ENCODE measurements around the gene PLPP3.

PLPP3 gene

DNA sequence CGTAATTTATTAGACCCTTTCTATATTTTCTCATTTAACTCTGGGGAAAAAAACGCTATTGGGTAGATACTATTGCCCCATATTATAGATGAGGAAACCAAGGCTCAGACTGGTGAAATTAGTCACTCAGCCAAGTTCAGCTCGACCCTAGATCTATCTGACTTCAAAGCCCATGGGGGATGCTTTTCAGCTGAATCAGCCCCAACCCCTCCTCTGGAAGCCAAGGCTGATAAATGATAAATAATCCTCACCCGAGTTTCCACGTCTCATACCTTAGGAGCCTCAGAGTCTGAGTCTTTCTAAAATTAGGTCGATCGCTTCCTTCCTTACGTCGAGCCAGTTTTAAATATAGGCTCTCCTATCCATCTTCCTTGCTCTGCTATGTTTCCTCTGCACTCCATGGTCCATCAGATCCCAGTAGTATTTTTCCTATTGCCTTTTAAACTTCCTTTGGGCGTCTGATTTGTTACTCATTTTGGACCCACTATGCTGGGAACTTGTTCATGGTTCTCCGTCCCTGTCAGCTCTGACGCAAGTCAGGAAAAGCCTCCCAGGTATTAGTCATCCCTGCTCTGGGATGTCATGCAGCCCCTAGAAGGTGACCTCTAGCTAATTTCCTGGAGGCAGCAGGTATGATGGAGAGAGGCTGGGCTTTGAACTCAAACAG lies 122.8 kb downstream of the PLPP3 start:
- DNase-seq, result no peak

DNA sequence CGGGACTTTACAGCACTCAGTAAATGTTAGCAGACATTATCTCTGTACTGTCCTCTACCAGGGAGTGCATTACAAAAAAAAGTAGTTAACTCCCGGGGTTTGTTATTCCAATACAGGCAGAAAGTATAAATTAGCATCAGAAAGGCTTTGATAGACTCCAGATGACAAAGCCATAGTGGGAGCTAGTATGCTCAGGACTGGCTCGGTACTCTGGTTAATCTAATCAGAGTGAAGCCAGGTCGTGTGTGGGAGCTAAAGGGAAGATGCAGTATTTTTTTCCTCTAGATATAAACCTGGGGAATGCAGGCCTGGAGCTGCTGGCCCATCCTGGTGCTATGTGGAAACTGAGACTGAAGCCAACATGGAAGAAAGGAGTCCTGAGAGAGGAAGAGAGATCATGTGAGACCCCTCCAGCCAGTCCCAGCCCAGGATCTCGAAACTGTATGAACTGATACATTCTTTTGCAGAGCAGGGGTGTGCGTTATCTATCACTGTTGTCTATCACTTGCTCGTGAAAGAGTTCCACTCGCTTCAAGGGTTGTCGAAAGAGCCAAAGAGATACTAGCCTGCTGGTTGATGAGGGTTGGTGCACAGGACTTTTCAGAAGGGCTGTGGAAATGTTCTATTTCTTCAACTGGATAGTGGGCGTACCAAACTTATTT lies 125.8 kb downstream of the PLPP3 start:
- DNase-seq, result no peak

DNA sequence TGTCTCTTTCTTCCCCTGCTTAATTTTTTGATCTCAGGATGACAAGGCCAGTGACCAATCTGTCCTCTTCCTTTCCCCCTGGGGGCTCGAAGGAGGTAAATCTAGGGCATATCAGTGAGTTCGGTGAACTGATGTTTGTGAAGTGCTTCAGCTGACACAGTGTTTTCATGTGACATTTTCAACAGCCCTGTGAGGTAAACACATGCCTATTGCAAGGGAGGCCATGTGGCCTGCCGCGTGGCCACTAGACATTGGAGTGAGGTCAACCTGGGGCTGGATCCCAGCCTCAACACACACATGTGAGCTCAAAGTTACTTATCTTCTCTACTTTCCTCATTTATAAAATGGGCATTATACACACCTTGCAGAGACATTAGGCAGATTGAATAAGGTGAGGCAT lies 126.3 kb downstream of the PLPP3 start:
- DNase-seq, result no peak

DNA sequence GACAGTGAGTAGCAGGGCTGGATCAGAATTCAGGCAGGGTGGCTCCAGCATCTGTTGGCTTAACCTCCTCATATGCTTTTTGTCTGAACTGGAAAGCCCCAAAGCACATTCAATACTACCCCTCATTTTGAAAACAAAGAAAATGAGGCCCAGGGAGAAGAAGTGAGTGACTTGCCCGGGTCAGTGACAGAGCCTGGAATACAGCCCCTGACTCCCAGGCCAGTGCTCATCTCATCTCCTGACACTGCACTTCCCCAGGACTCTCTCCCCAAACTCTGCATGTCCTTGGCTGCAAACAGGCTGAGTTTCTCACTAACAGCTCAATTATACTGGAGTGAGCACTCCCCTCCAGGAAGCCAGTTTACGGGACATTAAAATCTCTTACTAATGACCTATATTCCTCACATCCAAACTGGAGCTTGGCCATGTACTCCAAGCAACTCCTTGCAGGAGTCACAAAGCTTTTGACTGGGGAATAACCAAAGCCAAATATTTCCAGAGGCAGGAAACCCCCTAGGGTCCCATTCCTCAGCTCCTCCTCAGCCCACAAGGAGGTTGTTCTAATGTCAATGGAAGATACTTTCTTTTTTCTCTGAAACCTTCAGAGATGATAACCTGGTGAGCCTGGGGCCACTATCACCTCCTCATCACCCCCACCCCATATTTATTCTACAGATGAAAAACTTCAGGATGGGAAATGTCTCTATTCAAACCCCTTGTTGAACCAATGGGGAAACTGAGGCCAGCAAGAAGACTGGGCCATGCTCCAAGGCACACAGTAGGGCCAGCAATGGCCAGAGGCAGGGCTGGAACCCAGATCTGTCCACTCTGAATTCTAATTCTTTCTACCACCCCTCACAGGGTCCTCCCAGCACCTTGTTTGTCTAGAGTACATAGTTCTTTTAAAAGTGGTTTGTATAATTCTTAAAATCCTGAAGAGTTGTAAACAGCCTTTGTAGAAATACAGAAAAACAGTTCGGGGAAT lies 127.0 kb downstream of the PLPP3 start:
- no peak for DNase-seq

DNA sequence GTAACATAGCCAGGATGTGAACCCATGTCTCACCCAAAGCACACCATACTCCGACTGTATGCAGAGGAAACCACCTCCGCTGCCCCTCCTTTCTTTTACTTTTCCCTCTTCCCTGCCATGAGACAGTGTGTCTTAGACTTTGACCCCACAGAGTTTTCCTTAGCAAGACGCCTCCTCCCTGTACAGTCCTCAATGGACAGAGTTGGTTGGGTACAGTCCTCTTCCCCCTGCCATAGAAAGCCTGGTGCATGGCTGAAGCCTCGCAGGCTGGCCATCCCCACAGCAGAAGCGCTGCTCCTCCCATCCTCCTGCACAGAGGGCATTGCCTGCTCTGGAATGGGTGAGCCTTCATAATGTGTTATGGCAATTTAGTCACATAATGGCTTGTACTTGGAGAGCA lies 127.9 kb downstream of the PLPP3 start:
- DNase-seq, result no peak

DNA sequence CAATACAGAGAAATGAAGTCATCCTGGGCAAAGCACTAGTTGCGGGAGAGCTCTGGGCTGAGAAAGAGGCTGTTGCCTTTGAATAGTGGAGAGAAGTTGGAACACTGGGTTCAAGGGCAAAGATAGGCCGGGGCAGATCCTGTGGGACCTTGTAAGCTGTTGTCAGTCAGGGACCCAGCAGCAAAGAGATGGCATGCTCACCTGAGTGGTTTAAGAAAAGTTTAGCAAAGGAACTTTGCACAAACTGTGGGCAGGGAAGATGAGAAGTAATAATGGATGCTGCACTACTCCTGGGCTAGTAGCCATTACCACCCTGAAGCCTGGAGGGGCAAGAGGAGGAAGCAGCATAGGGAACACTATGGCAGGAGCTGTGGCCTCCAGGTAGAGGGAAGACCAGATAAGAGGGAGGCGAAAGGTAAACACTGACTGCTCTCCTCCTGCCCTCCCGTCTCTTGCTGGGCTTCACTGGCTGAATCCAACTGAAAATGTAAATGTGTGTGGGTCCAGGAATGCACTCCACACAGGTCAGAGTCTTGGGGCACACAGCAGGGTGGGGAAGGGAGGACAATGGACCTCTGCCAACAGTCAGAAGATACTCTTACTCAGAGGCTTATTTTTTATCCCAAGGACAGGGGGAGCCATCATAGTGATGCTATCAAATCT lies 129.2 kb downstream of the PLPP3 start:
- no peak for DNase-seq

DNA sequence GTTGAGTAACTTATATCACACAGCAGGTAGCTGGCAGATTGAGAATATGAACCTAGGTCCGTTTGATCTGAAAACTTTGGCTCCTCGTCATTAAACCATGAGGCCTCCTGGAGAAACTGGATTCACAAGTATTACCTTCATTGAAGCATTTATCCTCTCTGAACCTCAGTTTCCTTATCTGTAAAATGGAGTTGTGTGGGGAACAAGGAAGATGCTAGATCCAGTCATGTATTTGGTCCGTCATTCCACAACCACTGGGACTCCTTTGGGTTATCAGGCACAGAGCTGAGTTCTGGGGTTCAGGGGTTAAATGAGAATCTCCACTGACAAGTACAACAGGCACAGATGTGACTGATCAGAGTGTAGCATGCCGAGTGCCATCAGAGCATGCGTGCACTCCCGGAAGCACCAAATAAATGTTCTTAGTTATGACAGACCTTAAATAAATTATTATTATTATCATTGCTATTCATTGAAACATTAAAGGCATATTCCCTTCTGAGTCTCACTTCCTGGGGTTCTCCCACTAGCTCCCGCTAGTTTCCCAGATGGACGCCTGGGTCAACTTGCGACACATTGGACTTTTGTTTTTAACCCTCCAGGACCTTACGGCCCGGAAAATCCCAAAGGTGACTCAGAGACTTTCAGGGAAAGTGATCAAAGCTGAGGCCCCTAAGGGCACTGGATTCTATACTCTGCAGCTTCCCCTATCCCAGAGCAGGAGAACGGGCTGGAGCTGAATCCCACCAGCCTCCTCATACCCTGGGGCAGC lies 130.6 kb downstream of the PLPP3 start:
- no peak for DNase-seq

DNA sequence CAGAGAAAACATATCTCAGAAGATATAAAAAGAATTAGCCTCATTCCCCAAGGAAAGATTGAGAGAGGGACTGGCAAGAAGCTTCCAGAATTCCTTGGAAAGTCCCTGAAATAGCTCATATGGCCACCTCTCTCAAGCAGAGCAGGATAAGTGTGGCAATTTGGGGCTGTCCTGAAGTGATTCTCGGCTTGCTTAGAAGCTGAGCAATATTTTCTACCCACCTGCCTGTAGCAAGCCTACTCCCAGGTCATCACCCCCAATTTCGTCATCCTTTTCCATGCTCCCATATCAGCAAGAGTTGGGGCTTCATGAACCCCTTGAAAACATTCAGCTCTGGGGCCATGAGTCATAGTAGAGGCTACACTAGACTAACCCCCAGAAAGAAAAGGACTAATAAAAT lies 131.5 kb downstream of the PLPP3 start:
- DNase-seq, result no peak

DNA sequence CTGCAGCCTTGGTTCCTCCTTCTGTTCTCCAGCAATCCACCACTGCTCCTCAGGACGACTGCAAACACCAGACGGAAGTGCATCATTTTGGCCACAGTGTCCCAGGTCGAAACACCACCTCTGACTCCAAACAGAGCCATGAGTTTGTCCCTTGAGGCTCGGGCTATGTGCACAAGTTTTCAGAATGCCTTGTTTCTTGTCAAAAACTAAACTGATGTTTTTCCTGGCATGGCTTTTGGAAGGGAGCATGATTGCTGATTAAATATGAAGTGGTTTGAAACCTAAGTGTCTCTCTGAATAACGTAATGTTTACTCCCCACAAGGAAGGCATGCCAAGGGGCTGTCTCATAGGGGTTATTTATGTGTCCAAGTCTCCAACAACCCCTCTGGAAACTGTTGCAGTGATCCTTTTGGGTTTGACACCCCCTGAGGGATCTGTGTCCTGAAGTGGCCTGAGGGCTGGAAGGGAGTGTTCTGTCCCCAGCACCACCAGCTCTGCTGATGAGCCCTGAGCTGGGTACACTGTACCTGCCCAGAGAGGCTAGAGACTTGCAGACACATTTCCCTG lies 132.7 kb downstream of the PLPP3 start:
- DNase-seq, result no peak

DNA sequence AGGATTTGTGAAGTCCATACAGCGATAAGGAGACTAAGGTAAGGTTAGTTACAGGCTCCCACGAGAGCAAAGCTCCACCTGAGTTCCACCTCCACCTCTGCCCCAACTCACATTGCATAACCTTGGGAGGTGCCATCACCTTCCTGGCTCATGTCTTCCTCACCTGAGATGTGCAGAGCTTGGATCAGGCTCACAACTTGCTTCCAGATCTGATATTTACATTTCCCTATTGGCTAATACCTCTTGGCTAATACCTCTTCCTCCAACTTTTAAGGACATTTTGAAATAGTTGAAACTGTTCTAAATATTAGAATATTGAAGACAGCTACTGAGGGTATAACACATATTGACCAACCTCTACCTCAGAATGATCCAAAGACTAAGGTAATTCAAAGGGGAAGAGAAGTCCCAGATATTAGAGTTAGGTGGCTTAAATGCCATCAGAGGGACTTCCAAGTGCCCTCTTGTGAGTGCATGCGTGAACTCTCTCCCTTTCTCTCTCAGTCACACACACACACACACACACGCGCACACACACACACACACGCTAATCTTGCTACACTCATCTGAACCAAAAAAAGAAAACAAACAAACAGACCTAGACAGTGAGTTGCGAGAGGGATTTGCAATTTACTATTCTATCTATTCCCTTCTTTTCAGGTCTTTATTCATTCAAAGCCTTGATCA lies 134.3 kb downstream of the PLPP3 start:
- DNase-seq, result no peak
